Neural cell (in vitro differentiated cells): Measurements from ENCODE around the gene MGAT4D.

ENCODE experiments used
- EP300 ChIP-seq: fragments of 450-650 bp; conservative IDR thresholded peaks from 2 replicates; pipeline ENCODE4 v1.6.1; 2014; ENCODE audit warnings: antibody characterized with exemption, mild to moderate bottlenecking, moderate library complexity; ENCODE audit not compliant: poor library complexity, severe bottlenecking
- EZH2 ChIP-seq: fragments of 200-600, 300-800 bp; shearing (Covaris generic), sonication (generic); IDR thresholded peaks from 2 replicates; pipeline ENCODE4 v1.6.1; 2014; ENCODE audit warnings: antibody characterized with exemption, low read length, borderline replicate concordance, mild to moderate bottlenecking; ENCODE audit not compliant: insufficient read depth, poor library complexity, severe bottlenecking
- MXI1 ChIP-seq: fragments of 450-650 bp; conservative IDR thresholded peaks from 2 replicates; pipeline ENCODE4 v1.6.1; 2014; ENCODE audit warnings: antibody characterized with exemption, mild to moderate bottlenecking; ENCODE audit not compliant: poor library complexity, severe bottlenecking
- POLR2AphosphoS5 ChIP-seq: IDR thresholded peaks from 2 replicates; pipeline ENCODE4 v1.6.1; 2012
- TAF1 ChIP-seq: IDR thresholded peaks from 2 replicates; pipeline ENCODE4 v1.6.1; 2012; ENCODE audit warnings: low read depth
- TF ChIP-seq, protein P1 (sequence below): fragments of 450-650 bp; IDR thresholded peaks from 2 replicates; pipeline ENCODE4 v1.5.1; 2014; ENCODE audit warnings: antibody characterized with exemption, mild to moderate bottlenecking, moderate library complexity; ENCODE audit not compliant: poor library complexity, severe bottlenecking
- TF ChIP-seq, protein P2 (sequence below): IDR thresholded peaks from 2 replicates; pipeline ENCODE4 v1.6.1; 2012; ENCODE audit warnings: borderline replicate concordance

DNA sequence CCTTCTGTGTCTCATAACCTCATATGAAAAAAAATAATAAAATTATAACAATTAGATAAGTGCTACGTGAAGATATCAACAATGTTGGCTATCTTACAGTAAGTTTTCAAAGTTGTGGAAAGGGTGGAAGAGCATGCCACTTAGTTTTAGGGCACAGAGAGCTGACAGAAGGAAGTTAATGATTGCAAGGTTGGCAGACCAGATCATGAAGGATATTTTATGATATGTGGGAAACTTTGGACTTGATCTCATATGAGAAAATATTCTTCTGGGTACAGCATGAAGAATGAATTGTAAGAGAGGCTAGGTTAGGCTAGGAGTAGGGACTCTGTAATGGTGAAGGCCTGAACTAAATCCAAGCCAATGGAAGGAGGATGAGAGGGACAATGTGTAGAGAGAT lies 34.5 kb downstream of the MGAT4D start:
- TF ChIP-seq, protein P1, sequence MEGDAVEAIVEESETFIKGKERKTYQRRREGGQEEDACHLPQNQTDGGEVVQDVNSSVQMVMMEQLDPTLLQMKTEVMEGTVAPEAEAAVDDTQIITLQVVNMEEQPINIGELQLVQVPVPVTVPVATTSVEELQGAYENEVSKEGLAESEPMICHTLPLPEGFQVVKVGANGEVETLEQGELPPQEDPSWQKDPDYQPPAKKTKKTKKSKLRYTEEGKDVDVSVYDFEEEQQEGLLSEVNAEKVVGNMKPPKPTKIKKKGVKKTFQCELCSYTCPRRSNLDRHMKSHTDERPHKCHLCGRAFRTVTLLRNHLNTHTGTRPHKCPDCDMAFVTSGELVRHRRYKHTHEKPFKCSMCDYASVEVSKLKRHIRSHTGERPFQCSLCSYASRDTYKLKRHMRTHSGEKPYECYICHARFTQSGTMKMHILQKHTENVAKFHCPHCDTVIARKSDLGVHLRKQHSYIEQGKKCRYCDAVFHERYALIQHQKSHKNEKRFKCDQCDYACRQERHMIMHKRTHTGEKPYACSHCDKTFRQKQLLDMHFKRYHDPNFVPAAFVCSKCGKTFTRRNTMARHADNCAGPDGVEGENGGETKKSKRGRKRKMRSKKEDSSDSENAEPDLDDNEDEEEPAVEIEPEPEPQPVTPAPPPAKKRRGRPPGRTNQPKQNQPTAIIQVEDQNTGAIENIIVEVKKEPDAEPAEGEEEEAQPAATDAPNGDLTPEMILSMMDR = no peak
- TF ChIP-seq, protein P2, sequence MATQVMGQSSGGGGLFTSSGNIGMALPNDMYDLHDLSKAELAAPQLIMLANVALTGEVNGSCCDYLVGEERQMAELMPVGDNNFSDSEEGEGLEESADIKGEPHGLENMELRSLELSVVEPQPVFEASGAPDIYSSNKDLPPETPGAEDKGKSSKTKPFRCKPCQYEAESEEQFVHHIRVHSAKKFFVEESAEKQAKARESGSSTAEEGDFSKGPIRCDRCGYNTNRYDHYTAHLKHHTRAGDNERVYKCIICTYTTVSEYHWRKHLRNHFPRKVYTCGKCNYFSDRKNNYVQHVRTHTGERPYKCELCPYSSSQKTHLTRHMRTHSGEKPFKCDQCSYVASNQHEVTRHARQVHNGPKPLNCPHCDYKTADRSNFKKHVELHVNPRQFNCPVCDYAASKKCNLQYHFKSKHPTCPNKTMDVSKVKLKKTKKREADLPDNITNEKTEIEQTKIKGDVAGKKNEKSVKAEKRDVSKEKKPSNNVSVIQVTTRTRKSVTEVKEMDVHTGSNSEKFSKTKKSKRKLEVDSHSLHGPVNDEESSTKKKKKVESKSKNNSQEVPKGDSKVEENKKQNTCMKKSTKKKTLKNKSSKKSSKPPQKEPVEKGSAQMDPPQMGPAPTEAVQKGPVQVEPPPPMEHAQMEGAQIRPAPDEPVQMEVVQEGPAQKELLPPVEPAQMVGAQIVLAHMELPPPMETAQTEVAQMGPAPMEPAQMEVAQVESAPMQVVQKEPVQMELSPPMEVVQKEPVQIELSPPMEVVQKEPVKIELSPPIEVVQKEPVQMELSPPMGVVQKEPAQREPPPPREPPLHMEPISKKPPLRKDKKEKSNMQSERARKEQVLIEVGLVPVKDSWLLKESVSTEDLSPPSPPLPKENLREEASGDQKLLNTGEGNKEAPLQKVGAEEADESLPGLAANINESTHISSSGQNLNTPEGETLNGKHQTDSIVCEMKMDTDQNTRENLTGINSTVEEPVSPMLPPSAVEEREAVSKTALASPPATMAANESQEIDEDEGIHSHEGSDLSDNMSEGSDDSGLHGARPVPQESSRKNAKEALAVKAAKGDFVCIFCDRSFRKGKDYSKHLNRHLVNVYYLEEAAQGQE = no peak
- TF ChIP-seq EZH2 (no peak), MXI1 (no peak), EP300 (no peak), POLR2AphosphoS5 (no peak), TAF1 (no peak)
